Cerebellar nuclear complex (tissue), 1 donor: ENCODE results near the gene SMOC2.

Experiments used
- DNase-seq, 2 experiments: peaks; one replicate each; lab custom pipeline; 2025; lab: John Stamatoyannopoulos, UW

SMOC2 gene, protein sequence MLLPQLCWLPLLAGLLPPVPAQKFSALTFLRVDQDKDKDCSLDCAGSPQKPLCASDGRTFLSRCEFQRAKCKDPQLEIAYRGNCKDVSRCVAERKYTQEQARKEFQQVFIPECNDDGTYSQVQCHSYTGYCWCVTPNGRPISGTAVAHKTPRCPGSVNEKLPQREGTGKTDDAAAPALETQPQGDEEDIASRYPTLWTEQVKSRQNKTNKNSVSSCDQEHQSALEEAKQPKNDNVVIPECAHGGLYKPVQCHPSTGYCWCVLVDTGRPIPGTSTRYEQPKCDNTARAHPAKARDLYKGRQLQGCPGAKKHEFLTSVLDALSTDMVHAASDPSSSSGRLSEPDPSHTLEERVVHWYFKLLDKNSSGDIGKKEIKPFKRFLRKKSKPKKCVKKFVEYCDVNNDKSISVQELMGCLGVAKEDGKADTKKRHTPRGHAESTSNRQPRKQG

GRCh38 chr6:168440520-168441433 lies at the start of gene SMOC2:
TSS of gene SMOC2 (plus strand) at chr6:168441184. CDS start at chr6:168441371, 187 bp downstream.
- no peak for DNase-seq

DNA sequence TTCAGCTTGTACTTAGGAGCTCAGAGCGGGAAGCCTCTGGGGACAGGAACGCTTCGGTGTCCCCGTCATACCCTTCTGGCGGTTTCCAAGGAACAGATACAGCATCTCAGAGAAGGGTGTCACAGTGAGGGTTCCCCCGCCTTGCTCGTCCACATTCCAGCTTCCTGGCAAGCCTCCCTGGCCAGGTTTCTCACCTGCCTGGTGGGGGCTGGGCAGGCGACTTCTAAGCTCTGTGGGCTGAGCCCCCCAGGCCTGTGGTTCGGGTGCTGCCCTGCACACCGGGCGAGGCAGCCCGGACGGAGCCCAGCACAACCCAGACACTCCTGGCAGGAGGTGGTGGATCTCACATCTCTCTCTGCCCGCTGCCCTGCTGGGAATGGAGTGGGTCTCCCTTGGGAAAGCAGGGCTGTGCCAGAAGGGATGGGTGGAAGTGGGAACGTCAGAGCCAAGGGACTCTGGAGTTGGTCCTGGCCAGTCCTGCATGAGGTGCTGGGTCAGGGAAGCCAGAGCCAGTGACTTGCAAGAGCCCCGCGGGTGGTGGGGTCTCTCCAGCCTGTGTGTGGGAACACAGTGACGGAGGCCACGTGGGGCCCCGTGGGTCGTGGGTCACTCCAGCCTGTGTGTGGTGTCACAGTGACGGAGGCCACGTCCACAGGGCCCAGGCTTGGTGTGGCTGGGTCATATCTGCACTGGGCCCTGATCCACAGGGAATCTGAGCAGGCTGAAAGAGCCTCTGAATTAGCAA lies 47.7 kb upstream of the SMOC2 start:
- DNase-seq: no peak

GRCh38 chr6:168394606-168395005 lies 46.4 kb upstream of the SMOC2 start:
- no peak for DNase-seq

GRCh38 chr6:168395983-168396382 lies 45.0 kb upstream of the SMOC2 start:
- no peak for DNase-seq

- no peak for DNase-seq
Measured at GRCh38 chr6:168396561-168396960, 44.4 kb upstream of the SMOC2 start.

- no peak for DNase-seq
Measured at GRCh38 chr6:168397012-168397411, 44.0 kb upstream of the SMOC2 start.

DNA sequence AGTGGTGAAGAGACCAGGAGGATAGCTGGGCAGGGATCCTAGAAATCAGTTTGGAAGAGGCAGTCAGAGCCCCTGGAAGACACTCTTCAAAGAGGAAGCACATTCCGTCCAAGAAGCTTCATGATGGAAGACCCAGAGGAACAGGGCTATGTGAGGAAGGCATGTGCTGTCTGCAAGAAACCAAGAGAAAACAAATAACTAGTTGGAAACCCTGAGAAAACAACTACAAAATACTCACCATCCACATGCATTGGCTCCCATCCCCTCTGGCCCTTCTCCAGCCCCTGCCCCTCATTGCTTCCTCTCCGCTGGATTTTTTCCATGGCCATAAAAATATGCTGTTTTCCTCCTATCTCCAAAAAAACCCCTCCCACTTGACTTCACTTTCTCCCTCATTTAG lies 40.9 kb upstream of the SMOC2 start:
- no peak for DNase-seq

DNA sequence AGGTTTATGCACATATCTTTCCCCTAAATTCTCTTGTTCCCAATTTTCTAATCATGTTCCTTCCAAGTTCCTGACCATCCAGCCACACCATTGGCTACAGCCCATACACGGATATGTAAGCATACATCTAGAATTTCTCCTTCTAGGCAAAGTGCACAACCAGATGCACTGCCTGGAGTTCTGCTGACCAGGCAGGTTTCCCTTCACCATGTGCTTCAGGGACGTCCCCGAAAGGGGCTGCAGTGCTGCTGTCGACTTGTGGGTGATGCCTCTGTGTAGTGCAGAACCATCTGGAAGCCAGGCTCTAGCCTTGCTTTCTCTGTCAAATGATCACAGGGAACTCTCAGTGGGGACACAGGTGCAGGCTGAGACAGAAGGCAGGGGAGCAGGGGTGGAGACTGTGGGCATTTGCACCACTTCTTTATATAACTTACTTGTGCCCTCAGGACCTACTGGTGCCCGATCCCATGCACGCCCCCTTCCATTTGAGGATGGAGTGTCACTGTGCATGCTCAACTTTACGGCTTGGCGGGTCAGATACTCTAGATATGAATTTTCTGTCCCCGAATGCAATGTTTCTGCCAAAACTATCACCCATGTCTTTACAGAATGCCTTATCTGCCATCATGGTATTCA lies 37.5 kb upstream of the SMOC2 start:
- DNase-seq: no peak

DNA sequence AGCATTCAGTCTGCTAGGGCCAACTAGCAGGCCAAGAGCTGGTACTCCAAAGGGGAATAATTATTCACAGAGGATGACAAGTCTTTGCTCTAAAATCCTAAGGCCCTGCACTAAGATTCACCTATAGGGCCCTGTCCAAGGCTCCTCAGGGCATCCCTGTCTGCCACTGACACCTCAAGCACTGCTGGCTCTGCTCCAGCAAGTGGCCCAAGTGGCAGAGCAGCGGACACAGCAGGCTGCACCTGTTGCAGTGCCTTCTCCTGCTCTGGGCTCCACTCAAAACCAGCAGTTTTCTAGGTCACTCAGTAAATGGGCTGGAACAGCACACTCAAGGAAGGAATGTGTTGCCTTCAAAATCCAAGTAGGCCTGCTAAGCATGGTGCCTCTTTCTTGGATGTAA lies 36.4 kb upstream of the SMOC2 start:
- no peak for DNase-seq

- DNase-seq: no peak
Measured at GRCh38 chr6:168407842-168408241, 33.1 kb upstream of the SMOC2 start.

- DNase-seq: no peak
Measured at GRCh38 chr6:168408504-168409136, 32.4 kb upstream of the SMOC2 start.

DNA sequence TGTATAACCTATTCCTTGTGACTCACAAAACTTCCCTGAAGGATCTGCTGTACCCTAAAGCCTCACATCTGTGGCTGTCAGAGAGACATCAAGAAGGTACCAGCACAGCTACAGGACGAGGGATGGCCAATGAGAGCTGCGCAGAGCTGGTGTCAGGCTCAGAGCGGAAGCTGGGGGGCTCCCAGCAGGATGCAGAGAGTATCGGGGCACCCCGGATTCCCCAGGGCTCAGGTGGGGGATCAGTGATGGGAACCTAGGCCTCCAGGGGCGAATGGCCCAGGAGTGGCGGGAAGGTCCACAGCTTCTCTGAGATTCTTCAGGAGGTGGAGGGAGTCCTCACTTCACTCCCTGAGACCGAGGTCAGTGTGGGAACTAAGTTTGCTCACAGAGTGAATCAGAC lies 30.9 kb upstream of the SMOC2 start:
- DNase-seq: no peak

- no peak for DNase-seq
Measured at GRCh38 chr6:168410554-168411011, 30.4 kb upstream of the SMOC2 start.

DNA sequence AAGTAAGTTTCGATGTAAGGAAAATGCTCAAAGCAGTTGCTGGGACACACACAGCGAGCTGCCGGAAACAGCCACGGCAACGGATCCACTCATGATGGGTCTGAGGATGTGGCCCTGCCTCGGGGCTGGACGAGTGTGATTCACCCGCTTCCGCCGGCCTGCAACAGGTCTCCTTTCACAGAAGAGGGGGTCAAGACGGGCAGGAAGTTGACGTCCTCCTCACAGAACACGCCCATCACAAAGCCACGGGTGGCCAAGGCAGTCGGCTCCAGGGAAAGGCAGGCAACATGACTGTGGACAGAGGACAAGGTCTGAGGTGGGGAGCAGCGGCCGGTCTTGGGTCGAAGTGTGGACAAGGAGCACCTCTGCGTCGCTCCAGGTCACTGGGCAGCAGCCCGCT lies 29.9 kb upstream of the SMOC2 start:
- DNase-seq: no peak

- no peak for DNase-seq
Measured at GRCh38 chr6:168411793-168412192, 29.2 kb upstream of the SMOC2 start.

DNA sequence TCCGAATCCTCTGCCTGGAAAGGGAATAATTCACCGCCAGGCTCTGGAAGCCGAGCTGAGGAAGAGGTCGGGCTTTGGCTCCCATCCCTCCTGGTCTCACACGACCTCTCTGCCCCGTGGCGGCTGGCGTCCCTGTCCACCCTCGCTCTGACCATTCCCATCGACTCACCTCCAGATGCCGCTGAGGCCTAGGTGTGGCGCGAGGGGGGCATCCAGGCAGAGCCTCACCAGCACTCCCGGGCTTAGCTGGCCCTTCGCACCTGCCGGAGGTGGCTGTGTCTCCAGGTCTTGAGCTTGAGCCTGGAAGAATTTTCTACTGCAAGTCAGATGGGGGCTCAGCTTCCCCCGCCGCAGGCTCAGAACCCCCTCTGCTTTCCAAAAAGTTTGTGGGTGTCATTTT lies 28.5 kb upstream of the SMOC2 start:
- no peak for DNase-seq

DNA sequence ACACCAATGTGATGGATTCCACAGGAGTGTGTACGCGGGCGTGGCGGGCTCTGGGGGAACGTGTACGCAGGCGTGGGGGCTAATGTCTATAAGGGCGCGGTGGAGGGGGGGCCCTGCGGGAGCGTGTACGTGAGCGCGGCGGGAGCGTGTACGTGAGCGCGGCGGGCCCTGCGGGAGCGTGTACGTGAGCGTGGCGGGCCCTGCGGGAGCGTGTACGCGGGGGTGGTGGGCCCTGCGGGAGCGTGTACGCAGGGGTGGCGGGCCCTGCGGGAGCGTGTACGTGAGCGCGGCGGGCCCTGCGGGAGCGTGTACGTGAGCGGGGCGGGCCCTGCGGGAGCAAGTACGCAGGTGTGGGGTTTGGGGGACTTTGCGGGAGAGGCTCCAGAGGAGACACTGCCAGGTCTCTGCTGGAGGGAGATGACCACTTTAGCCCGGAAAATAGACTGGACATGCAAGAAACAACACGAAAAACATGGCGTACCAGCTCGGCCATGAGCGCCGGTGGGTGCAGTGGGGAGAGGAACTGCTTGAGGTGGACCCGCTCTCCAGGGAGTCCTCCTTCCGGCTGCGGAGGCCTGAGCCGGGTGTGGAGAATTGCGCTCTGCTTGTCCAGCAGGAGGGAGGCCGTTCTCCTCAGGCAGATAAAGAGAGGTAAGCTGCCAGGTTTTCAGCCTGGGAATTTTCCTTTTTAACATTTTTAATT lies 27.8 kb upstream of the SMOC2 start:
- no peak for DNase-seq

DNA sequence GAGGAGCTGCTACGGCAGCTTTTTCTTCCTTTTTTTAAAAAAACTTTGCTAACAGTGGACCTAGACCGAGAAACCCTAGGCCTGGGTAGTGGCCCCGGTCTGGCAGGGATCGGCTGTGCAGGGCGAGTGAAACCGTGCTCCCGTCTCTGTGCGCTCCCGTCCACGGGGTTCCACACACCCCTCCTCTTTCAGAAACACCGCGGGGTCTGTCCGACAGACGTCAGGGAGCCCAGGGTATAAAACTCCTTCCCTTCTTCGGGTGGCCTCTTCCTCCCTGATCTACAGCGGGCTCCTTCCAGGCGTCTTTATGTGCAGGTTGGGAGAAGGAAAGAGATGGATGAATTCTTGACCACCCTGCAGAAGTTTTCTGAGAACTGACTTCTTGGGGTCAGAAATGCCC lies 27.1 kb upstream of the SMOC2 start:
- no peak for DNase-seq

GRCh38 chr6:168414336-168415097 lies 26.5 kb upstream of the SMOC2 start:
- no peak for DNase-seq
